ENCODE data around the gene SEC22A.

Gene SEC22A

GRCh38 chr3:123263941-123264340 is 62.2 kb downstream of the SEC22A start:
- DNase-seq (ENCODE audit: low read depth): no peak

DNA sequence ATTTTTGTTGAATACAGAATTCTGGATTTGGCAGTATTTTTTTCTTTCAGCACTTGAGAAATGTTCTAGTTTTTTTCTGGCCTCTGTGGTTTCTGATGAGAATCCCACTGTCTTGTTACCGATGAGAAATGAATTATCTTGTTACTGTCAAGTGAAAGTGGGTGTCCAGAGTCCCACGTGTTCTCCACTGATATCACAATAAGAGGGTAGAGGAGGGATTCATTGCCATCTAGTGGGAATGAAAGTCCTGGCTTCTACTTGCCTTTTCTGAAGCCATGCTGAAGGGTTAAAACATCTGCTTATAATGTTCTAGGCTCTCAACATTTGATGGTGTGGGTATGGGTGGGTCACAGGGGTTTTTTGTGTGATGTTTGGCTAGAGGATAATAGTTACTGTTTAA is 66.1 kb downstream of the SEC22A start:
- DNase-seq (ENCODE audit: low read depth): no peak

- DNase-seq (ENCODE audit: low read depth): no peak
These were observed 69.1 kb downstream of the SEC22A start for GRCh38 chr3:123270818-123271217.

GRCh38 chr3:123271466-123272159 is 69.9 kb downstream of the SEC22A start:
- DNase-seq (ENCODE audit: low read depth): no peak

DNA sequence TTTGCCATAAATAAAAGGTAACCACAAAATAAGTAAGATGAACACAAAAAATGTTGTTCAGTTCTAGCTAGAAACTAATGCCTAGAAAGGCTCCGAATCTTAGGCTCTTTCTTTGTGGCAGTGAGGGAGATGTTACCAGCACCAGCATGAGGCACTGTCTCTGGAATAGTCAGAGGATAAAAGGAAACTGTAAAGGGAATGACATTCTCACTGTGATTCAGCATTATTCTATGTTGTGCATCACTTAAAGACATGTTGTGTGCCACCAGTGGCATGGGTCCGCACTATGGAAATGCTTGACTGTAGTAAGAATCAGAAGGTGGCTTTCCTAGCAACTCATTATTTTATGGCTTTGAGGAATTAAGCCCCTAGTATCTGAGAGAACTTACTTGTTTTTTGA is 70.8 kb downstream of the SEC22A start:
- no peak for DNase-seq (ENCODE audit: low read depth)

DNA sequence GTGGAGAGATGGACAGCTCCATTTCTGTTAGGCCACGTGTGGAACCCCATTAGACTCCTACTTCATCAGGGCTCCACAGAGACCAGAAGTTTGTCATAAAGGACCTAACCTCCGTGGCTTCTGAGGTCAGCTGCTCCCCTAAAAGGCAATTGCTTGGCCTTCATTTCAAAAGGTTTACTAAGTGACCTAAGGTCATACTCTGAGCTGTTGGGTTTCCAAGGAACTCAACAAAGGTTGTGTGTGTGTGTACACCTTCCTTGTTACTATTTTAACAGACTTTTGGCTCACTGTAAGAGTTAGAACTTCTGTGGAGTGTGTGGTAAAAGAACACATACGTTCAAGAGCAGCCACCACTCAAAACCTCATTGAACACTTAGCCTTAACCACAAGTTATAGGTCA is 73.9 kb downstream of the SEC22A start:
- DNase-seq (ENCODE audit: low read depth): no peak

GRCh38 chr3:123276346-123277006 is 74.7 kb downstream of the SEC22A start:
- no peak for DNase-seq (ENCODE audit: low read depth)

DNA sequence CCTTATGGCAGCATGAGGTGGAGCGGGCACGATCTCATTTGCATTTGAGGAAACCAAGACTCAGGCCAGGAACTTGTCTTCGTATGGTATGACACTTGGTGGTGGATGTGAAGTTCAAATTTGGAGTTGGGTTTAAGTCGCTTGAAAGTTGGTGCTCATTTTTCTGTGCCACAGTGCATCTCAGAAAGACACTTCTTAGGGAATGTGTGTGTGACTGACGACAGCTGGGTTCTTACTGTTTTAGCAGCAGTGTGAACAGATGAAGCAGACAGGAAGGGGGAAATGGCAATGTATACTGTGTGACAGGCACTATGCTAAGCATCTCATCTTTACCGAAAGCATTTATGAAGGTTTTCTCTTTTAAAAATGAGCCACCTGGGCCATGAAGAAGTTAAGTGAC is 75.4 kb downstream of the SEC22A start:
- DNase-seq (ENCODE audit: low read depth): no peak

DNA sequence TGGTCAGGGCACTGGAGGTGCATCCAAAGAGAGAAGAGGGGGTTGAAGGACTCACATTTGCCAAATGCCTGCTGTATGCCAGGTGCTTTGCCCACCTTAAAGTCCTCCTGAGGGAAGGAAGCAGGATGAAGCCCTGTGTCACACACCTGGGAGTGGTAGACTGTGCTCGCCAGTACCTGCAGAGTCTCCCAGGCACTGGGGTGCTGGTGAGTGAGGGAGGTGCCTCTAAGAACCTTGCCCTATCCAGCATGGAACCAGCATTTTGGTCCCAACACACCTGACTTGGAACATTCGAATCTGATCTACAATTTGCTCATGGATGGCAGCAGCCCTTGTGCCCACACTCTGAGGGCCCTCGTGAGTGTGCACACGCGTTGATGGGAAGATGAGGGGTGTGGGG is 76.7 kb downstream of the SEC22A start:
- DNase-seq (ENCODE audit: low read depth): no peak

DNA sequence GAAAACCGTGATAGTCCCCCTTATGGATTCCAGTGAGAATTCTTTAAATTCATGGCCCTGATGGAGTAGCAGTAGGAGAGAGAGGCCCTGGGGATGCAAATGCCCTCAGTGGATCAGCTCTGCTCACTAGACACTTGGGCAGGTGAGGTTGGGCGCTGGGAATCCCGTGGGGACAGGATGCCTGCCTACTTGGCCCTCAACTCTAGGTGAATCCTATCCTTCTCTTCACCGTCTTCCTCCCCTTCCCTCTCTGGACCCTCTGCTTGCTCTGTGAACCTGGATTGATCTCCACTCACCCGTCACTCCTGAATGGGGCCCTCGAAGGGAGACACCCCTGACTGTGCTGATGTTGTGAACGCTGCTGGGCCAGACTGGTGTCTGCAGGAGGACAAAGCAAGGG is 77.4 kb downstream of the SEC22A start:
- DNase-seq (ENCODE audit: low read depth): no peak

DNA sequence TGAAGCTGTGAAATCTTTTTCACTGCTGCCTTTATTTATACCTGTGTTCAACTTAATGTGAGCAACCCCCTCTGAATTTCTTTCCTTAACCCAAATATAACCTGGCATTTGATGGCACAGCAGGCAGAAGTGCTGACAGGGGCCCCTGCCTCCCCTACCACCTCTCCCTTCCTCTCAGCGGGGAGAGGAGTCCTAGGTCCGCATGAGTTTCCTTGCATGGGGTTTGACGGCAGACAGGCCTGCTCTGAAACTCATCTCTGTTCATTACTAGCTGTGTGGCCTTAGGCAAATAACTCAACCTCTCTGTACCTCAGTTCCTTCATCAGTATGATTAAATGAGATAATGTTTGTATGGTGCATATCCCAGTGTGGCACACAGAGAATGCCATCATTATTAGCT is 79.7 kb downstream of the SEC22A start:
- no peak for DNase-seq (ENCODE audit: low read depth)

GRCh38 chr3:123281929-123282328 is 80.2 kb downstream of the SEC22A start:
- no peak for DNase-seq (ENCODE audit: low read depth)

DNA sequence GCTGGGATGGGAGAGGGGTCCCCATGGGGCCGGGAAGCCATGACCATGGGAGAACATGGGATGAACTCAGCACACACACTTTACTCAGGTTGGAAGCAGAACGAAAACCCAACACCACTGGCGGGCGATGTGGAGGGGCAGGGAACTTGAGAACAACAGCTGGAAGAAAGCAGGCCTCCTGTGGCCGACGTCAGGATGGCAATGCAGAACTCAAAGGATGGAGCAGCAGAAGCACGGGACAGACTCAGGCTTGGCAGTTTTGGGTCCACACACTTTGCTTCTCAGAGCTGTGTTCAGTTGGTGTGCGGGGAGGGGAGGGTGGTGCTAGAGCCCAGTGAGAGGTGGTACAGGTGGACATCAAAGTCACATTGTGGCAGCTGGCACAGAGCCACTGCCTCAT is 80.7 kb downstream of the SEC22A start:
- DNase-seq (ENCODE audit: low read depth): no peak

DNA sequence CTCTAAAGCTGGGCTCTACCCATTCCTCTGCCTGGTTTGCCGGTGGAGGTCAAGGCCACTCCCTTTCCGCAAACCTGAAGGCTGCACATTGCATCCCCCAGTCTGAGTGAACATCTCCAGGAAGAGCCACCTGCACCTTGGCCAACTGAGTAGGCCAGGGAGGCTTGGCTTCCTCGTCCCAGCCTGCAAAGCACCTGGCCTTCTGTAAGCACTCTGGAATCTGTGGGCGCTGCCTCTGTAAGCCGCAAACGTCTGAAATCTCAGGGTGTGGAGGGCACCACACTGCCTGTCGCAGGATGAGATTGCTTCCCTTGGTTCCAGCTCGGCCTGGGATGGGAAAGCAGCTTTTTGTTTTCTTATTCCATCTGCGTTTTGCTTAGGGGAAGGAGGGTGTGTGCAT is 81.3 kb downstream of the SEC22A start:
- no peak for DNase-seq (ENCODE audit: low read depth)

DNA sequence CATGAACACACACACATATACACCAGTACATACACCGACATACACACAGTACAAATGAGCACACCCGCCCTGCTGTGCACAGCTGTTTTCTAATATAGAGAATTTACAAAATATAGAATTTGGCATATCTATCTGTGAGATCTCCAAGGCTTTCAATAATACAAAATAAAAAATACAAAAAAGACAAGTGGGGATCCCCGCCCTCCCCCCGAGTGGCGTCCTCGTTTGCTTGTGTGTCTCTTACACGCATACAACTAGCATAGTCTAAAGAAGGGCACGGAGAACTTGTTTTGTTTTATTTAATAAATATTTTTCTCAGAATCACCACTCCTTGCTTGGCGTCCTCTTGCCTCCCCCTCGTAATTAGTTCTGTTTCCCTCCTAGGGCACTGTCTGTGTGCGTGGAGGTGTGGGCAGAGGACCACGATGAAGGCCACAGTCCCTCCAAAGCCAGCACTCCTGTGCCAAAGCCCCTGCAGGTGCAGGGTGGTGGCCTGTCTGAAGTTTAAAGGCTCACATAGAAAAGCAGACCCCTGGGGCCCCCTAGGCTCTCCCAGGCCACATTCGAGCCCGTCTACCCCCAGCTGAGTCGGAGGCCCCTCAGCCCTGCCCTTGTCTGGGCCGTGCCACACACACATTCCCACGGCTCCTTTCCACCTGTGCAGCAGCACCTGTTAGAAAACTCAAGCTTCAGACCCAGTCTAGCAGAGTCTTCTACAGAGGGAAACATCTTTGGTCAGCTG is 82.1 kb downstream of the SEC22A start:
- no peak for DNase-seq (ENCODE audit: low read depth)

- no peak for DNase-seq (ENCODE audit: low read depth)
These were observed 82.8 kb downstream of the SEC22A start for GRCh38 chr3:123284399-123285010.

- no peak for DNase-seq (ENCODE audit: low read depth)
These were observed 83.3 kb downstream of the SEC22A start for GRCh38 chr3:123285066-123285465.

DNA sequence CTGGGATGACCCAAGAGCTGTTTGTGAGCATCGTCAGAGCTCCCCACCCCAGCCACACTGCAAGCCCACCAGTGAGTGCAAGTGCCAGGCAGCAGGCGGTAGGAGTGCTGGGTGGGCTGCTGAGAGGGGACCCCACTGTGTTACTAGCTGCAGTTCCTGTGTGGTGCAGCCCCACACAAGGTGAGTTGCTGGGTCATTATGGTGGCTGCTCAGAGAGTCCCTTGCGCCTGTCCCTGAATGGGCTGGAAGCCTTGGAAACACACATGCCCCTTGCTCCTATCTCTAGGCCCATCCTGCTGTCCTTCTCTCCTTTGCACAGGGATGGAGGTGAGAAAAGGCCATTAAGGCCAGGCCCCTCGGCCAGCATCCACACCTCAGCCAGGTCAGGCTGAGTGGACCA is 83.7 kb downstream of the SEC22A start:
- no peak for DNase-seq (ENCODE audit: low read depth)

GRCh38 chr3:123285931-123286307 is 84.2 kb downstream of the SEC22A start:
- no peak for DNase-seq (ENCODE audit: low read depth)

- DNase-seq (ENCODE audit: low read depth): no peak
These were observed 84.7 kb downstream of the SEC22A start for GRCh38 chr3:123286308-123287023.

DNA sequence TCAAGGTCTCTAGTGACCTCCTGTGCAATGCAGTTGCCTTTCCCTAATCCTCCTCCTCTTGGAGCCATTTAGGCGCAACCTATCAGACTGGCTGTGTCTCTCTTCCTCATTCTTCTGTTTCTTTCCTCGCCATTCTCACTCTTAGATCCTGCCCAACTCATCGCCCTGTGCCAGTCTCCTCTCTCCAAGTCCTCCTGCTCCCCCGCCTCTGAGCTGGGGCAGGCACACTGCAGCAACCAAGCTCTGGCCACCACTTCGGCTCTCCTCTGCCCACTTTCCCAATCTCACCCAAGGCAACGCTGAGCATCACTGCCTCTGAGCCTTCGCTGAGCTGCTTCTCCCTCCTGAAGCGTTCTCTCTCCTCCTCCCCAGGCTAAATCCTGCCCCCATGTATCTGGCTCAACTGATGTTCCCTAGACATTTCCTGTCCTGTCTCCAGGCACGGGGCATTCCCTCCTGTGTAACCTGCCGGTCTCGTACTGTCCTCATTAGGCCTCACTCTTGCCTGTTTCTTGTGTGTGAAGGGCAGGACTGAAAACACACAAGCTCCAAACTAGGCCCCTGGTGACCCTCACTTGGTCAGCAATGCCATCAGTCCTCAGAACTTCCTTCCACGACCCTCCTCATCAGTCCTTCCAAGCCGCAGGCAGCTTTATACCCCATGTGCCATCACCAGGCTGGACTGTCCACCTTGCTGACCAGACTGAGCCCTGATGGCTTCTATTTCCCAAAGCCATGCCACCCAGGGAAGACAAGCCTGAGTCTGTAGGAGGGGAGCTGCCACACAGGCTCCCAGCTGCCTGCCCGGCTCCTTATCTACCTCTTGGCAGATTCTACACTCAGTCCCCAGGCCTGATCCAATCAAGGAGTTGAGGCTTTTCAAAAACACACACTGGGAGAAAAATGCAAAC is 85.6 kb downstream of the SEC22A start:
- no peak for DNase-seq (ENCODE audit: low read depth)
